GM12878 (cell line): ENCODE data around the gene NID1. TPM values are rescaled to one million over a fixed set of nuclear protein-coding genes. Genes with fewer than 3 reads are reported as not detected.

Source experiments
- CHD1 ChIP-seq: IDR thresholded peaks from 2 replicates; pipeline ENCODE4 v1.6.1; 2012; ENCODE audit warnings: low read depth, low read length, improper control_type of control experiment
- CHD4 ChIP-seq: fragments of 200-600 bp; sonication (generic); IDR thresholded peaks from 2 replicates; pipeline ENCODE4 v1.6.1; 2016; ENCODE audit warnings: mild to moderate bottlenecking
- CREB1 ChIP-seq: IDR thresholded peaks from 2 replicates; pipeline ENCODE4 v1.6.1; 2012; ENCODE audit warnings: low read depth, mild to moderate bottlenecking, inconsistent platforms
- HDGF ChIP-seq: fragments of 450-650 bp; IDR thresholded peaks from 2 replicates; pipeline ENCODE4 v1.6.1; 2016; ENCODE audit warnings: antibody characterized with exemption
- MEF2A ChIP-seq: IDR thresholded peaks from 2 replicates; pipeline ENCODE4 v1.6.1; 2011; ENCODE audit warnings: low read depth, mild to moderate bottlenecking, low read length, moderate library complexity; ENCODE audit not compliant: insufficient read depth
- MXI1 ChIP-seq: fragments of 150-350 bp; IDR thresholded peaks from 2 replicates; pipeline ENCODE4 v1.6.1; 2011; ENCODE audit warnings: low read depth, mild to moderate bottlenecking, inconsistent platforms, low read length, improper control_type of control experiment
- NBN ChIP-seq: fragments of 450-650 bp; IDR thresholded peaks from 2 replicates; pipeline ENCODE4 v1.6.1; 2016
- NFYA ChIP-seq: IDR thresholded peaks from 2 replicates; pipeline ENCODE4 v1.6.1; 2011; ENCODE audit warnings: low read depth, mild to moderate bottlenecking, low read length, improper control_type of control experiment, borderline replicate concordance
- PML ChIP-seq: IDR thresholded peaks from 2 replicates; pipeline ENCODE4 v1.6.1; 2012; ENCODE audit warnings: low read length, inconsistent platforms
- SMARCA5 ChIP-seq: fragments of 450-650 bp; IDR thresholded peaks from 2 replicates; pipeline ENCODE4 v1.6.1; 2017; ENCODE audit warnings: mild to moderate bottlenecking
- SREBF1 ChIP-seq: IDR thresholded peaks from 2 replicates; pipeline ENCODE4 v1.6.1; 2012; ENCODE audit warnings: mild to moderate bottlenecking, low read length
- SUZ12 ChIP-seq: fragments of 200-600 bp; sonication (generic); IDR thresholded peaks from one replicate; pipeline ENCODE4 v1.6.1; 2018; ENCODE audit warnings: antibody characterized with exemption, mild to moderate bottlenecking; ENCODE audit not compliant: unreplicated experiment
- TAF1 ChIP-seq: IDR thresholded peaks from 2 replicates; pipeline ENCODE4 v1.6.1; 2011; ENCODE audit warnings: mild to moderate bottlenecking, low read depth, low read length, borderline replicate concordance
- TARDBP ChIP-seq: IDR thresholded peaks from 2 replicates; pipeline ENCODE4 v1.6.1; 2016; ENCODE audit warnings: borderline replicate concordance
- TCF7 ChIP-seq: IDR thresholded peaks from 2 replicates; pipeline ENCODE4 v1.6.1; 2014; ENCODE audit warnings: antibody characterized with exemption, borderline replicate concordance
- ZZZ3 ChIP-seq: IDR thresholded peaks from 2 replicates; pipeline ENCODE4 v1.6.1; 2011; ENCODE audit warnings: low read depth; ENCODE audit not compliant: control insufficient read depth, insufficient read length
- polyA plus RNA-seq, 11 experiments: library from polyadenylated mRNA; depleted of rRNA in 4 of 11; unstranded in 6 of 11; stranded (reverse) in 5 of 11; fragments of >200 nt; fragmentation: Nextera tagmentation in 4 of 11; fragmentation: Illumina TruSeq in 1 of 11; extraction: Ambion mirVana in 4 of 11; extraction: Trizol in 1 of 11; gene quantifications; 1 replicate in 1 of 11; 2 replicates in 10 of 11; pipeline versions ENCODE4 v1.2.1 to v1.2.3, GENCODE V29; 2011 to 2016; ENCODE audit warnings: inconsistent platforms in 2 of 11, missing spikeins in 2 of 11, low read depth in 1 of 11
- total RNA-seq, 4 experiments: library from RNA; depleted of rRNA in 3 of 4; stranded (reverse); fragments of >200 nt in 3 of 4; fragmentation: Illumina TruSeq in 1 of 4; extraction: Trizol in 1 of 4; gene quantifications; 2 replicates each; pipeline versions ENCODE4 v1.2.1 to v1.2.3, GENCODE V29; 2013 to 2021
- TF ChIP-seq, protein P1 (sequence below): fragments of 450-650 bp; formaldehyde crosslinking; IDR thresholded peaks from 2 replicates; pipeline ENCODE4 v1.5.0; 2022; ENCODE audit warnings: mild to moderate bottlenecking, missing genetic modification characterization
- TF ChIP-seq, protein P2 (sequence below): fragments of 150-350 bp; IDR thresholded peaks from 2 replicates; pipeline ENCODE4 v1.6.1; 2016; ENCODE audit warnings: low read depth, low read length
- TF ChIP-seq, protein P3 (sequence below): IDR thresholded peaks from 2 replicates; pipeline ENCODE4 v1.6.1; 2012; ENCODE audit warnings: low read depth, low read length, improper control_type of control experiment
- TF ChIP-seq, protein P4 (sequence below): fragments of 450-650 bp; IDR thresholded peaks from 2 replicates; pipeline ENCODE4 v1.6.1; 2017; ENCODE audit warnings: borderline replicate concordance
- TF ChIP-seq, protein P5 (sequence below): fragments of 450-650 bp; IDR thresholded peaks from 2 replicates; pipeline ENCODE4 v1.6.1; 2016; ENCODE audit warnings: mild to moderate bottlenecking

The NID1 gene
- total and polyA plus RNA-seq, 10 of the 15 experiments (the other 5 are each of a cell fraction or from before 2014, with no cell fraction given): 4.2 to 25.7 (median 11.3) TPM

DNA sequence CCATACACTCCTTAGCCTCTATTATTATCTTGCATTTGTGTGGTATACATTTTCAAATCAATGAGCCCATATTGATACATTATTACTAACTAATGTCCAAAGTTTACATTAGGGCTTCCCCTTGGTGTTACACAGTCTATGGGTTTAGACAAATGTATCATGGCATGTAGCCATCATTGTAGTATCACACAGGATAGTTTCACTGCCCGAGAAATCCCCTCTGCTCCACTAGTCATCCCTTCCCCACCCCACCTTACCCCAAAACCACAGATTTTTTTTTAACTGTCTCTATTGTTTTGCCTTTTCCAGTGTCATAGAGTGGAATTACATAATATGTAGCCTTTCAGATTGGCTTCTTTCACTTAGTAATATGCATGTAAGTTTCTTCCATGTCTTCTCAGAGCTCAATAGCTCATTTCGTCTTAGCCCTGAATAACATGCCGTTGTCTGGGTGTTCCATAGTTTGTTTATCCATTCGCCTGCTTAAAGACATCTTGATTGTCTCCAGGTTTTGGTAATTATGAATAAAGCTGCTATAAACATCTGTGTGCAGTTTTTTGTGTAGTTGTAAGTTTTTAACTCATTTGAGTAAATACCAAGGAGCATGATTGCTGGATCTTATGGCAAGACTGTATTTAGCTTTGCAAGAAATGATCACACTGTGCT lies 111.8 kb downstream of the NID1 start (continued):
- TF ChIP-seq, protein P1, sequence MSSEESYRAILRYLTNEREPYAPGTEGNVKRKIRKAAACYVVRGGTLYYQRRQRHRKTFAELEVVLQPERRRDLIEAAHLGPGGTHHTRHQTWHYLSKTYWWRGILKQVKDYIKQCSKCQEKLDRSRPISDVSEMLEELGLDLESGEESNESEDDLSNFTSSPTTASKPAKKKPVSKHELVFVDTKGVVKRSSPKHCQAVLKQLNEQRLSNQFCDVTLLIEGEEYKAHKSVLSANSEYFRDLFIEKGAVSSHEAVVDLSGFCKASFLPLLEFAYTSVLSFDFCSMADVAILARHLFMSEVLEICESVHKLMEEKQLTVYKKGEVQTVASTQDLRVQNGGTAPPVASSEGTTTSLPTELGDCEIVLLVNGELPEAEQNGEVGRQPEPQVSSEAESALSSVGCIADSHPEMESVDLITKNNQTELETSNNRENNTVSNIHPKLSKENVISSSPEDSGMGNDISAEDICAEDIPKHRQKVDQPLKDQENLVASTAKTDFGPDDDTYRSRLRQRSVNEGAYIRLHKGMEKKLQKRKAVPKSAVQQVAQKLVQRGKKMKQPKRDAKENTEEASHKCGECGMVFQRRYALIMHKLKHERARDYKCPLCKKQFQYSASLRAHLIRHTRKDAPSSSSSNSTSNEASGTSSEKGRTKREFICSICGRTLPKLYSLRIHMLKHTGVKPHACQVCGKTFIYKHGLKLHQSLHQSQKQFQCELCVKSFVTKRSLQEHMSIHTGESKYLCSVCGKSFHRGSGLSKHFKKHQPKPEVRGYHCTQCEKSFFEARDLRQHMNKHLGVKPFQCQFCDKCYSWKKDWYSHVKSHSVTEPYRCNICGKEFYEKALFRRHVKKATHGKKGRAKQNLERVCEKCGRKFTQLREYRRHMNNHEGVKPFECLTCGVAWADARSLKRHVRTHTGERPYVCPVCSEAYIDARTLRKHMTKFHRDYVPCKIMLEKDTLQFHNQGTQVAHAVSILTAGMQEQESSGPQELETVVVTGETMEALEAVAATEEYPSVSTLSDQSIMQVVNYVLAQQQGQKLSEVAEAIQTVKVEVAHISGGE: no peak
- TF ChIP-seq, protein P2, sequence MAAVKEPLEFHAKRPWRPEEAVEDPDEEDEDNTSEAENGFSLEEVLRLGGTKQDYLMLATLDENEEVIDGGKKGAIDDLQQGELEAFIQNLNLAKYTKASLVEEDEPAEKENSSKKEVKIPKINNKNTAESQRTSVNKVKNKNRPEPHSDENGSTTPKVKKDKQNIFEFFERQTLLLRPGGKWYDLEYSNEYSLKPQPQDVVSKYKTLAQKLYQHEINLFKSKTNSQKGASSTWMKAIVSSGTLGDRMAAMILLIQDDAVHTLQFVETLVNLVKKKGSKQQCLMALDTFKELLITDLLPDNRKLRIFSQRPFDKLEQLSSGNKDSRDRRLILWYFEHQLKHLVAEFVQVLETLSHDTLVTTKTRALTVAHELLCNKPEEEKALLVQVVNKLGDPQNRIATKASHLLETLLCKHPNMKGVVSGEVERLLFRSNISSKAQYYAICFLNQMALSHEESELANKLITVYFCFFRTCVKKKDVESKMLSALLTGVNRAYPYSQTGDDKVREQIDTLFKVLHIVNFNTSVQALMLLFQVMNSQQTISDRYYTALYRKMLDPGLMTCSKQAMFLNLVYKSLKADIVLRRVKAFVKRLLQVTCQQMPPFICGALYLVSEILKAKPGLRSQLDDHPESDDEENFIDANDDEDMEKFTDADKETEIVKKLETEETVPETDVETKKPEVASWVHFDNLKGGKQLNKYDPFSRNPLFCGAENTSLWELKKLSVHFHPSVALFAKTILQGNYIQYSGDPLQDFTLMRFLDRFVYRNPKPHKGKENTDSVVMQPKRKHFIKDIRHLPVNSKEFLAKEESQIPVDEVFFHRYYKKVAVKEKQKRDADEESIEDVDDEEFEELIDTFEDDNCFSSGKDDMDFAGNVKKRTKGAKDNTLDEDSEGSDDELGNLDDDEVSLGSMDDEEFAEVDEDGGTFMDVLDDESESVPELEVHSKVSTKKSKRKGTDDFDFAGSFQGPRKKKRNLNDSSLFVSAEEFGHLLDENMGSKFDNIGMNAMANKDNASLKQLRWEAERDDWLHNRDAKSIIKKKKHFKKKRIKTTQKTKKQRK: no peak
- no peak for TF ChIP-seq TCF7
- TF ChIP-seq NFYA: no peak
- TF ChIP-seq MXI1: no peak
- no peak for TF ChIP-seq CHD1
- no peak for TF ChIP-seq TAF1
- no peak for TF ChIP-seq TARDBP
- no peak for TF ChIP-seq SMARCA5
- TF ChIP-seq, protein P3, sequence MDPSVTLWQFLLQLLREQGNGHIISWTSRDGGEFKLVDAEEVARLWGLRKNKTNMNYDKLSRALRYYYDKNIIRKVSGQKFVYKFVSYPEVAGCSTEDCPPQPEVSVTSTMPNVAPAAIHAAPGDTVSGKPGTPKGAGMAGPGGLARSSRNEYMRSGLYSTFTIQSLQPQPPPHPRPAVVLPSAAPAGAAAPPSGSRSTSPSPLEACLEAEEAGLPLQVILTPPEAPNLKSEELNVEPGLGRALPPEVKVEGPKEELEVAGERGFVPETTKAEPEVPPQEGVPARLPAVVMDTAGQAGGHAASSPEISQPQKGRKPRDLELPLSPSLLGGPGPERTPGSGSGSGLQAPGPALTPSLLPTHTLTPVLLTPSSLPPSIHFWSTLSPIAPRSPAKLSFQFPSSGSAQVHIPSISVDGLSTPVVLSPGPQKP: no peak
- TF ChIP-seq HDGF: no peak
- TF ChIP-seq ZZZ3: no peak
- TF ChIP-seq CHD4: no peak
- TF ChIP-seq CREB1: peak; percentile 49; the same call in 1 of the 2 replicates
- TF ChIP-seq SREBF1: no peak
- TF ChIP-seq, protein P4, sequence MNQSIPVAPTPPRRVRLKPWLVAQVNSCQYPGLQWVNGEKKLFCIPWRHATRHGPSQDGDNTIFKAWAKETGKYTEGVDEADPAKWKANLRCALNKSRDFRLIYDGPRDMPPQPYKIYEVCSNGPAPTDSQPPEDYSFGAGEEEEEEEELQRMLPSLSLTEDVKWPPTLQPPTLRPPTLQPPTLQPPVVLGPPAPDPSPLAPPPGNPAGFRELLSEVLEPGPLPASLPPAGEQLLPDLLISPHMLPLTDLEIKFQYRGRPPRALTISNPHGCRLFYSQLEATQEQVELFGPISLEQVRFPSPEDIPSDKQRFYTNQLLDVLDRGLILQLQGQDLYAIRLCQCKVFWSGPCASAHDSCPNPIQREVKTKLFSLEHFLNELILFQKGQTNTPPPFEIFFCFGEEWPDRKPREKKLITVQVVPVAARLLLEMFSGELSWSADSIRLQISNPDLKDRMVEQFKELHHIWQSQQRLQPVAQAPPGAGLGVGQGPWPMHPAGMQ: no peak
- no peak for TF ChIP-seq NBN
- TF ChIP-seq PML: 0 out of 2 replicates have a peak, but pooled peaks have one; percentile 9
- TF ChIP-seq, protein P5, sequence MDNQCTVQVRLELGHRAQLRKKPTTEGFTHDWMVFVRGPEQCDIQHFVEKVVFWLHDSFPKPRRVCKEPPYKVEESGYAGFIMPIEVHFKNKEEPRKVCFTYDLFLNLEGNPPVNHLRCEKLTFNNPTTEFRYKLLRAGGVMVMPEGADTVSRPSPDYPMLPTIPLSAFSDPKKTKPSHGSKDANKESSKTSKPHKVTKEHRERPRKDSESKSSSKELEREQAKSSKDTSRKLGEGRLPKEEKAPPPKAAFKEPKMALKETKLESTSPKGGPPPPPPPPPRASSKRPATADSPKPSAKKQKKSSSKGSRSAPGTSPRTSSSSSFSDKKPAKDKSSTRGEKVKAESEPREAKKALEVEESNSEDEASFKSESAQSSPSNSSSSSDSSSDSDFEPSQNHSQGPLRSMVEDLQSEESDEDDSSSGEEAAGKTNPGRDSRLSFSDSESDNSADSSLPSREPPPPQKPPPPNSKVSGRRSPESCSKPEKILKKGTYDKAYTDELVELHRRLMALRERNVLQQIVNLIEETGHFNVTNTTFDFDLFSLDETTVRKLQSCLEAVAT: peak; percentile 49; the same call in 1 of the 2 replicates
- no peak for TF ChIP-seq SUZ12
- peak; percentile 54; the same call in 1 of the 2 replicates for TF ChIP-seq MEF2A
